ENCODE data around the gene SDR42E2.

GRCh38 chr16:22163806-22164205 is 1.5 kb downstream of the SDR42E2 start:
- TF ChIP-seq POLR2AphosphoS5 (IDR thresholded peaks at IDR 0.05; ENCODE audit: insufficient read depth in 1 of 2, low read depth in 1 of 2): no peak
- no peak for TF ChIP-seq CTCF (IDR thresholded peaks at IDR 0.05)

Measured in vagina (tissue), 2 donors.